Activated CD8-positive, alpha-beta T cell treated with anti-CD3 and anti-CD28 coated beads for 36 hours (primary cell): ENCODE results near the gene ACE. TPM values are rescaled to one million over a fixed set of nuclear protein-coding genes. Genes with fewer than 3 reads are reported as not detected.

Experiments used
- ATAC-seq: fragments of 200-7000 bp; cut with Tn5 transposase; one replicate; pipeline ENCODE4 v1.10.0; 2021; ENCODE audit warnings: mild to moderate bottlenecking, moderate library complexity
- CTCF ChIA-PET: fragments of 350-600 bp; sonication (Branson Sonifier 250); formaldehyde crosslinking; loops from one replicate; lab custom pipeline; 2021; ENCODE audit warnings: antibody characterized with exemption; lab: Charles Lee
- POLR2A ChIA-PET: fragments of 350-600 bp; sonication (Branson Sonifier 250); formaldehyde crosslinking; loops from one replicate; lab custom pipeline; 2021; ENCODE audit warnings: antibody characterized with exemption; lab: Charles Lee
- DNase-seq: peaks from one replicate; pipeline ENCODE4 v3.0.0-alpha.2; 2020
- H3K27ac Mint-ChIP-seq: one replicate; pipeline ENCODE4 v1.8.0; 2021; ENCODE audit warnings: mild to moderate bottlenecking, mixed read lengths
- H3K27me3 Mint-ChIP-seq: one replicate; pipeline ENCODE4 v1.8.0; 2021; ENCODE audit warnings: mixed read lengths
- H3K36me3 Mint-ChIP-seq: one replicate; pipeline ENCODE4 v1.8.0; 2021; ENCODE audit warnings: low read depth, mixed read lengths
- H3K4me1 Mint-ChIP-seq: one replicate; pipeline ENCODE4 v1.8.0; 2021; ENCODE audit warnings: low read depth, mixed read lengths
- H3K4me3 Mint-ChIP-seq: one replicate; pipeline ENCODE4 v1.8.0; 2021; ENCODE audit warnings: mild to moderate bottlenecking, moderate library complexity, mixed read lengths
- H3K9me3 Mint-ChIP-seq: one replicate; pipeline ENCODE4 v1.8.0; 2021; ENCODE audit warnings: mixed read lengths
- CTCF ChIP-seq: fragments of 200-600 bp; IDR thresholded peaks from one replicate; pipeline ENCODE4 v1.8.0; 2022; ENCODE audit warnings: antibody characterized with exemption, mild to moderate bottlenecking
- intact Hi-C: fragments of 100-400 bp; cut with micrococcal nuclease; formaldehyde crosslinking; loops from one replicate; pipeline ENCODE4 v1.10.0; 2022
- total RNA-seq, 2 experiments: library from RNA; stranded (reverse); gene quantifications; one replicate each; pipeline ENCODE4 v1.2.3, GENCODE V29; 2021

ACE gene
- total RNA-seq, 2 experiments from 2014 or later, result 0.36 to 0.51 TPM

DNA sequence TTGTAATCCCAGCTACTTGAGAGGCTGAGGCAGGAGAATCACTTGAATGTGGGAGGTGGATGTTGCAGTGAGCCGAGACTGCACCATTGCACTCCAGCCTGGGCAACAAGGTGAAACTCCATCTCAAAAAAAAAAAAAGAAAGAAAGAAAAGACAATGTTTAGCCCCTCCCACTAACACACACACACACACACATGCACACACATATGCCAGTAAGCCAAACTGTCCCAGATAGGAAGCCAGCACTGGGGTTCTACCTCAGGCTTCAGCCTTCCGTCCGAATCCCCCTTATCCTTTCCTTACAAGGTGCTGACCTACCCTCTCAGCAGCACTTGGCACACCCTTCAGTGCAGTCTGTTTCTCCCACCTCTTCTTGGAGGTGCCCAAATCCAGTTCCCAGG is 37.6 kb downstream of the ACE start:
- no peak for DNase-seq
- H3K9me3 Mint-ChIP-seq, result no peaks in the 10 kb centered on the region
- H3K4me1 Mint-ChIP-seq, result peaks cover 13% of the 10 kb centered on the region
- H3K27me3 Mint-ChIP-seq, result peaks cover 5% of the 10 kb centered on the region
- ChIA-PET POLR2A (no interaction called here), CTCF (interaction anchor here (0.8 to 0.9 kb wide), 2 partner anchors 79 to 89 kb away, joined by 3 read pairs; no protein-coding TSS in a partner anchor)
- no peak for TF ChIP-seq CTCF
- H3K36me3 Mint-ChIP-seq, result no peaks in the 10 kb centered on the region
- ATAC-seq, result no peak
- H3K27ac Mint-ChIP-seq, result no peak overlapping the region
- no peak overlapping the region for H3K4me3 Mint-ChIP-seq
- intact Hi-C loops, result no loop called here

DNA sequence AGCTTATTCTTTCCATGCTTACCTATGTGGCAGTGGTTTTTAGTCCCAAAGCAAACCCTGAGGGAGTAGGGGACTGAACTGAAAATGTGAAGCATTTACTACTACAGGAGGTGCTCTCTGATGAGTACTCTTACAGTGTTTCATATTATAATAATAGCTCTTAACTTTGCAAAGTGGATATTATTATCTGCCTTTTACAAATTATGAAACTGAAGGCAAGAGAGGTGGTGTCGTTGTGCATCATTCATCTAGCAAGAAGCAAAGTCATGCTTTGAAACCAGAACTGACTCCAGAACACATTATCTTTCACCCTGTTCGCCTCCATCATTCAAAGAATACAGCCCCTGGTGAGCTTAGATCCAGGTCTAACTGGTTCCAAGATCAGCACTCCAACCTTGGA is 38.1 kb downstream of the ACE start:
- ChIA-PET POLR2A (no interaction called here), CTCF (interaction anchor here (0.8 to 0.9 kb wide), 2 partner anchors 80 to 89 kb away, joined by 3 read pairs; no protein-coding TSS in a partner anchor)
- intact Hi-C loops, result no loop called here
- Mint-ChIP-seq H3K9me3 (no peaks in the 10 kb centered on the region), H3K36me3 (no peaks in the 10 kb centered on the region), H3K4me3 (no peak overlapping the region), H3K27me3 (peaks cover 5% of the 10 kb centered on the region), H3K27ac (no peak overlapping the region), H3K4me1 (peaks cover 13% of the 10 kb centered on the region)
- ATAC-seq, result no peak
- no peak for DNase-seq
- TF ChIP-seq CTCF, result no peak

GRCh38 chr17:63515426-63515825 is 38.6 kb downstream of the ACE start:
- Mint-ChIP-seq H3K4me1 (peaks cover 13% of the 10 kb centered on the region), H3K27me3 (peaks cover 5% of the 10 kb centered on the region), H3K4me3 (no peak overlapping the region), H3K9me3 (no peaks in the 10 kb centered on the region), H3K36me3 (no peaks in the 10 kb centered on the region), H3K27ac (no peak overlapping the region)
- ChIA-PET CTCF (interaction anchor here (0.8 to 0.9 kb wide), 2 partner anchors 80 to 90 kb away, joined by 3 read pairs; no protein-coding TSS in a partner anchor), POLR2A (no interaction called here)
- intact Hi-C loops, result no loop called here
- DNase-seq, result no peak
- no peak for TF ChIP-seq CTCF
- ATAC-seq, result no peak

DNA sequence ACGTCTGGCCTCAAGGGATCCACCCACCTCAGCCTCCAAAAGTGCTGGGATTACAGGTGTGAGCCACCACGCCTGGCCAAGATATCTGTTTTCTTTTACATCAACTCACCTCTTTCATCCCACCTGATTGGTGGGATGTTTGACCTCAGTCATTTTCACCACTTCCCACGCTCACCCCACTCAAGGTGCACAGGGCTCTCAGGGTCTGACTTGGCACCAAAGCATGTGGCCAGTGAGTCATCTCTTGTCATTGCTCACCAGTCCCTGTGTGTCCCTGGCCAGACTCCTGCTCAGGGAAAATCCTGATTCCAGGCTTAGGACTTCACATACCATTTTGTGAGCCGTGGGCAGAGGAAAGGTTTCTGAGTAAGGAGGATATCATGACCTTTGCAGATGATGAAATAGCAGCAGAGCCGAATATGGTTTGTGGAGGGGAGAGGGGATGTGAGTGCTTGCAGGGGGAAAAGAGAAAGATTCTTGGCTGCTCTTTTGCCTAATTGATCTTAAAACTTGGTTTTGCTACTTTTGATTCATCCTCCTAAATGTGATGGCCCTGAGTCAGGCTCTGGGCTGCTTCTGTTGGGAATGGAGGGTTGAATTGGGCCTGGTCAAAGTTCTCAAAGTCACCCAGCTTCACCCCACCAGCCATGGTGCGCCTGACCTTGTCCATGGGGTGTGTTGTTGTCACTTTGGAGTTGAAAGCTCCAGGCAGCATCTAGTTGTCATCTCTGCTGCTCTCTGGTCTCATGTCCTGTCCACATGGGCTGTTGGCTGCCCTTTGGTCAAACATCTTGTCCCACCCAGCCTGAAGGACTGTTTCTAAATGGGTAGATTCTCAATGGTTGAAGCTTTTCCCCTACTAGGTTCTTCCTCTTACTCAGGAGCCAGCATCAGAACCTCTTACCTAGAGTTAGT is 40.3 kb downstream of the ACE start:
- TF ChIP-seq CTCF, result no peak
- ATAC-seq (peak; percentile 89), DNase-seq (peak; percentile 73)
- H3K36me3 Mint-ChIP-seq, result no peaks in the 10 kb centered on the region
- intact Hi-C loops, result no loop called here
- peaks cover 9% of the 10 kb centered on the region for H3K27me3 Mint-ChIP-seq
- ChIA-PET CTCF (no interaction called here), POLR2A (no interaction called here)
- H3K27ac Mint-ChIP-seq, result no peak overlapping the region
- peaks cover 13% of the 10 kb centered on the region for H3K4me1 Mint-ChIP-seq
- H3K4me3 Mint-ChIP-seq, result no peak overlapping the region
- H3K9me3 Mint-ChIP-seq, result no peaks in the 10 kb centered on the region
